HG03196 (cell line): ENCODE measurements around the gene PLOD1.

Experiments
- ATAC-seq: cut with Tn5 transposase; IDR thresholded peaks from one replicate; pipeline ENCODE4 v1.9.1; 2021; ENCODE audit not compliant: unreplicated experiment

PLOD1 gene

DNA sequence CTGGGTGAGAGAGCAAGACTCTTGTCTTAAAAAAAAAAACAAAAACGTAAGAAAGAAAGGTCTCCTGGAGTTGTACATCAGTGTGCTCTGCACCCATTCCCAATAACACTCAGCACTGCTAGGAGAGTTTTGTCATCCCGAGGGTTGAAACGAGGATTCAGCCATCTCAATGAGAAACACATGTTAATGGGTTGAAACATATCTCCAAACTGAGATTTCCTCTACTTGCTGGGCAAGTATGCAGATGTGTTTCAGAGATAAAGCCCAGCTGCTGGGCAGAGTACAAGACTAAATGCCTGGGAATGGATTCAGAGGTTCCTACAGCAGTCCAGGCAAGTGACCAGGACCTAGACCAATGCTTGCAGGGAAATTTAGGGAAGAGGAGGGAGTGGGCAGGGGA, 43.1 kb downstream of the PLOD1 start:
- ATAC-seq: no peak

DNA sequence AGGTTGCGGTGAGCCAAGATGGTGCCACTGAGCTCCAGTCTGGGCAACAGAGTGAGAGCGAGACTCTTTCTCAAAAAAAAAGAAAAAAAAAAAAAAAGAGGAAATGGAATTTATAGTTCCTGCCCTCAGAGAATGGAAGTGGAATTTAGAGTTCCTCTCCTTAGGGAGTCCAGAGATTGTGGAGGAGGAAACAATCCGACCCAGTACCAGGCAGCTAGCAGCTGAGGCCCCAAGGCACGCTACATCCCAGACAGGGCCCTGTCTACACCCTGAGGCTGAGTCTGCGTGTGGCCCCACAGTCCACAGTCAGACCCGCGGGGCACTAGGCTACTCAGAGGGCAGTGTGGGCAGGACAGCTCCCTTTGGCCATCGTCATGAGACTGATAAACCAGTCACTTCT, 43.8 kb downstream of the PLOD1 start:
- ATAC-seq: no peak

DNA sequence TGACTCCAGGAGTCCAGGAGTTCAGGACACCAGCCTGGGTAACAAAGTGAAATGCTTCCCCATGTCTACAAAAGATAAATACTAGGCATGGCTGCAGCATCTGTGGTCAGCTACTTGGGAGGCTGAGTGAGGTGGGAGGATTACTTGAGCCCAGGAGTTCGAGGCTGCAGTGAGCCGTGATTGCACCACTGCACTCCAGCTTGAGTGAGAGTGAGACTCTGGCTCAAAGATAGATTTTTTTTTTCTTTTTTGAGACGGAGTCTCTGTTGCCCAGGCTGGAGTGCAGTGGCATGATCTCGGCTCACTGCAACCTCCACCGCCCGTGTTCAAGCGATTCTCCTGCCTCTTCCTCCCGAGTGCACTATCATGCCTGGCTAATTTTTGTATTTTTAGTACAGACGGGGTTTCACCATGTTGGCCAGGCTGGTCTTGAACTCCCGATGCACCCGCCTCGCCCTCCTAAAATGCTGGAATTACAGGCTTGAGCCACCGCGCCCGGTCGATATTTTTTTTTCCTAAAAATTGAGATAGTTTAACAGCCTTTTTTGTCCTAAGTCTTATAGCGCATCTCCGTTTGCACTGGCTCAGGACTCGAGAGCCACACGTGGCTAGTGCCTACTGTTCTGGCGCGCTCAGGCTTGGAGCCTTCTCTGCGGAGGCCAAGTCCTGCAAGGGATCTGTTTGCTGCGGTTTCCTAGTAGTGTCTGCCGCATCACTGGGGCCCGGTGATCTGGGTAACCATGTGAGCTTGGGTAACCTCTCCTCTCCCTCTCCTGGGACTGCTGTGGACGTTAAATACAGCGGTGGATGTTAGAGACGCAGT, 44.7 kb downstream of the PLOD1 start:
- ATAC-seq: no peak

DNA sequence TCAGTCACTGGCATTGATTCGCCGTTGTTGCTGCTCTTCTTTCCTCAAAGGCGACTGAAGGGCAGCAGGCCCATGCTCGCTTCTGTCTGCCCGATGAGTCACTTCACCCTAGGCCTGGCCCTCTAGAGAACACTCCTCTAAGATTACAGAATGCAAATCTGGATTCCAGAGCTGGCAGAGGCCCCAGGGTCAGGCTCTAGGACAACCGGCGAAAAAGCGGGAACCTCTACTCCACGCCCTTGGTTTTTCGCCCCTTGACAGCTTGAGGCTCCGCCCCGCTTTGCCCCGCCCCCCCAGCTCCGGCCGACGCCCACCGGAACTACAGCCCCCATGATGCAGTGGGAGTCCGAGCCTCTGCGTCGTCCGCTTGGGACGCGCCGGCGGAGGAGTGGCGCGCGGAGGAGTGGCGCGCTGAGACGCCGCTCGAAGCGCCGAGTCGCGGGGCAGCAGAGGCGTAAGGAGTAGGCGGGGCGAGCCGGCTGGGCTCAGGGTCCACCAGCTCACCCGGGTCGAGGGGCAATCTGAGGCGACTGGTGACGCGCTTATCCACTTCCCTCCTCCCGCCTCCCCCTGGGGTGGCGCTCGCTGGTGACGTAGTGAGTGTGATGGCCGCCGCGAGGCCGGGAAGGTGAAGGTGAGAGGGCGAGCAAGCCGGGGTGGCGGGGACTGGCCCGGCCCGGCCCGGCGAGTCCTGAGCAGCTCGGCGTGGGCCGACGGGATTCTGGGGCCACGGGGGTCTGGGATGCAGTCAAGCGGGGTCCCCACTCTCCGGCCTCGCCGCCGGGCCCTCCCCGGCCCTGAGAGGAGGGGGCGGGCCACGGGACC, 45.5 kb downstream of the PLOD1 start, which contains the start of gene MFN2:
Gene MFN2, plus strand, starts transcription at position 594 of the 825 bp plus-strand sequence. CDS start 8,725 bp downstream, outside the sequence.
- peak; percentile 89 for ATAC-seq

- ATAC-seq: no peak
These were observed 46.1 kb downstream of the PLOD1 start for GRCh38 chr1:11980676-11980972.

GRCh38 chr1:11981378-11982009, 47.0 kb downstream of the PLOD1 start:
- no peak for ATAC-seq

- no peak for ATAC-seq
These were observed 47.5 kb downstream of the PLOD1 start for GRCh38 chr1:11982010-11982392.

DNA sequence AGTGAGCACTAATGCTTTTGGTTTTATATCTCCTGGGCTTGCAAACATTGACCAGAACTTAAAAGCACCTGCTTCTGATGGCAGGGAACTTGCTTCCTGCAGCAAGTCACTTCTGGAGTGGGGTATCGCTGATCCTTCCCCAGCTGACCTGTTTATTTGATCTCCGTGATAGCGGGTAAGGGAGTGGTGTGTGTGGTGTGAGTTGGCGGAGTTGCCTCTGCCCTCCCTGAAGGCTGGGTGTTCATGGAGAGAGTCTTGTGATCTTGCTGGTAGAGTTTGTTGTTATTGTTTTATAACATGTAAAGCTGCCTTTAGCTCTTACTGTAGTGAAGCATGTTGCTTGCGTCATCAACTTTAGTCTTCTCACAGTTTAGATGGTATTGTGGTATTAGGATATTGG, 49.6 kb downstream of the PLOD1 start:
- no peak for ATAC-seq

DNA sequence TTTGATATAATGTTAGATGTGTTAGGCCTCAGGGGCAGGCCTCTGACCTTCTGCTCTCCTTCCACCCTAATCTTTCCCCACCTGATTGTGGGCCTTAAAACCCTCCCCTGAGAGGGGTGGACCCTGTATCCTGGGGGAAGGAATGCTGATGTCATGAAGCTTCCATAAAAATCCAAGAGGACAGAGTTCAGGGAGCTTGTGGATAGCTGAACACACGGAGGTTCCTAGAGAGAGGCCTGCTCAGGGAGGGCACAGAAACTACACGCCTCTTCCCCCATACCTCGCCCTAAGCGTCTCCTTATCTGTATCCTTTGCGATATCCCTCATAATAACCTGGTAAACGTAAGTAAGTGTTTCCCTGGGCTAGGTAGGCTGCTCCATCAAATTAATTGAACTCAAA, 50.1 kb downstream of the PLOD1 start:
- ATAC-seq: no peak

DNA sequence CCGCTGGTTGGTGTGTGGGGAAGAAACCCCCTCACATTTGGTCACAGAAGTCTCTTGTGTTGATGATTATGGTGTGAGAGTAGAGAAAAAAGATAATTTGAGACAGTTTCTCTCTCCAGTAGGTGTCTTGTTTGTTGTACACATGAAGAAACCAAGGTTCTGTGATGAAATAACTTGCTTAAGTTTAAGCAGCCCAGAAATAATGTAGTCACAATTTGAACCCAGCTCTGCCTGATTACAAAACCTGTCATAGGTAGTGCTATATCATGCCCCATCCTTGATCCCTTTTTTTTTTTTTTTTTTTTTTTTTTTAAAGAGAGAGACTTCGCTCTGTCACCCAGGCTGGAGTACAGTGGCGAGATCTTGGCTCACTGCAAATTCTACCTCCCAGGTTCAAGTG, 50.7 kb downstream of the PLOD1 start:
- no peak for ATAC-seq

DNA sequence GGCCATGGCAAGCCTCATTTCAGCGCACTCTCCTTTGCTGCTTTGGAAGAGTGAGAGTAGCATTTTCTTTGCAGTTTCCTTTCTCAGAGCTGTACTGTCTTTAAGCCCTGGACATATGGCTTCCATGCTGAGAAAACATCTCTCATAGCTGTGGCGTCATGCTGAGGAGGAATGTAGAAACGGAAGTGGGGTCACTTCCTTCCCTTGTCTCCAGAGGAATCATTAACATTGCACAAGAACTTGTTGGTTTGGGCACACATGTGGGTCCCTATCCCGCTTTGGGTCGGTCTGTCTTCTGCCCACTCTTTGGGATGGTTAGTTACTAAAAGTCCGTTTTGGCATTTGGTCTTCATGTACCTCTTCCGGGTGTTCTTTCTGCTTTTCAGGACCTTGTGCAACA, 51.3 kb downstream of the PLOD1 start:
- no peak for ATAC-seq

DNA sequence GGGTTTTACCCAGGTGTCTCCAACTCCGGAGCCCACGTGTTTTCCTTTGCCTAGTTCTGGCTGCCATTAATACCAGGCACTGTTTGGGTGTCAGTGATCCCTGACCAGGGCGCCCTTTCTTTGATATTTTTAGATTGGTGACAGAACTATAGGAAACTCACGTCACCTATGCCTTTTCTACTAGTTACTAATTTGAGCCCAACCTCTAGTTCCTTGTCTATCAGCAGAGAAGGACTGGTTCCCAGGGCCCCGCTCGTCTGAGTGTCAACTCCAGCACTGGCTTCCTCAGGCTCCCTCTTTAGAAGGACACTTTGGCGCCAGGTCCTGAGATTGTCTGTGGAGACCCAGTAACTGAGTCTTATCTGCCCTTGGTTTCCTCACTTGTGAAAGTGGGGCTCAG, 55.2 kb downstream of the PLOD1 start:
- no peak for ATAC-seq

GRCh38 chr1:11990303-11991032, 56.0 kb downstream of the PLOD1 start:
- no peak for ATAC-seq

DNA sequence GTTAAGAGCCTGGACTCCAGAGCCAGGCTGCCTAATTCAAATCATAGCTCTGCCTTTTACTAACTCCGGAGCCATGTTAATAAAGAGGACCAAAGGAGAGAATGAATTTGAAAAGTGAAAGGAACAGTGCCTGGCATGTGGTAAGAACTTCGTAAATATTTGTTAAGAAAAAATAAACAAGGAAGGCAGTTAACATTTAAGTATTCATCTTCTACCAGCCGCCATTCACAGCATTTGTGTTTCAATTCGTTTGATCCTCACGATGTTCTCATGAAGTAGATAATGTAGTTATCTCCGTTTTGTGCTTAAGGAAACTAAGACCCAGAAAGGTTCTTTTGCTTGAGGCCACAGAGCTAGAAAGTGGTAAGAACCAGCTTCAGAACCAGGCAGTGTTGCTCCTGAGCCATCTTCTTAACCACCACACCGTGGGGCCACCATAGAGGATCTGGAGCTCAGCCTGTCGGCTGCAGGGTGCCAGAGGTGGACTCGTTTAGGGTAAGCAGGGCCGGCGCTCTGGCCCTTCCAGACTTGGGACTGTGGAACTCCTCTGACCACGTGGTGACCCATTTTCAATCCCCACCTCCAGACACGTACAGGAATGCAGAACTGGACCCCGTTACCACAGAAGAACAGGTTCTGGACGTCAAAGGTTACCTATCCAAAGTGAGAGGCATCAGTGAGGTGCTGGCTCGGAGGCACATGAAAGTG, 57.6 kb downstream of the PLOD1 start:
- no peak for ATAC-seq

GRCh38 chr1:11997081-11997850, 62.7 kb downstream of the PLOD1 start:
- ATAC-seq: no peak

DNA sequence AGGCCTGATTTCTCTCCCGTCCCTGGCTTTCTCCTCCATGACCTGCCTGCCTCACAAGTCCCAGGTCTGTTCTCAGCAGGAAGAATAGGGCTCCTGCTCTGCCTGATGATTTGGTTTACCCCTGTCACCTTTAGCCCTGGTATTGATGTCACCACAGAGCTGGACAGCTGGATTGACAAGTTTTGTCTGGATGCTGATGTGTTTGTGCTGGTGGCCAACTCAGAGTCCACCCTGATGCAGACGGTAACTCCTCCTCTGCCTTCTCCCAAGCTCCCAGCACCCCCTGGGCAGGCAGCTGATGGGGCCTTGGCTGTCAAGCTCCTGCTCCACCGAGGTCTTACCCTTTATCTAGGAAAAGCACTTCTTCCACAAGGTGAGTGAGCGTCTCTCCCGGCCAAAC, 64.1 kb downstream of the PLOD1 start:
- no peak for ATAC-seq

- ATAC-seq: no peak
These were observed 64.7 kb downstream of the PLOD1 start for GRCh38 chr1:11999236-11999635.

- ATAC-seq: no peak
These were observed 66.9 kb downstream of the PLOD1 start for GRCh38 chr1:12001249-12001917.

GRCh38 chr1:12001996-12002493, 67.5 kb downstream of the PLOD1 start:
- ATAC-seq: no peak
